Testis (tissue), 2 donors: ENCODE measurements around the gene MAGEL2.

ENCODE experiments used
- POLR2A ChIP-seq: fragments of 450-650 bp; IDR thresholded peaks from one replicate; pipeline ENCODE4 v1.6.1; 2017; ENCODE audit warnings: antibody characterized with exemption, mild to moderate bottlenecking, moderate library complexity
- TF ChIP-seq, protein P1 (sequence below), 3 experiments: fragments of 450-650 bp in 2 of 3; fragments of 200-600 bp in 1 of 3; sonication (generic) in 1 of 3; IDR thresholded peaks; one replicate each; pipeline ENCODE4 v1.5.1; 2016 to 2019; ENCODE audit warnings: antibody characterized with exemption in 3 of 3, mild to moderate bottlenecking in 2 of 3, moderate library complexity in 1 of 3

DNA sequence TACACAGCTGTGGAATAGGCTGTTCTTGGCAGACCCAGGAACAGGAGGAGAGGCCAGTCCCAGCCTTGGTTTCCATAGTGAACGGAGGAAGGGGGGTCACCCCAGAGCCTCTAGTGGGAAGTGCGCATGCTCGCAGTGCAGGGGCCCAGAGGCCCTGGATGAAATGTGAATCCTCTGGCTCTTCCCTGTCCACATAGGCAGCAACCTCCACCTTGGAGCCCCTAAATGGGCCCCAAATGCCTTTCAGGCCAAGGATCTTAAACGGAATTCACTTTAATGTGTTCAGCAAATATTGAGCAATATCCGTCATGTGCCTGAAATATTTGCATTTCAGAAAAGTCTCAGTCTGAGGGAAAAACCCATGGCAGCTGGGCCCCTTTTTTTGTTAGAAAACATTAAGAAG, 42.8 kb upstream of the MAGEL2 start:
- TF ChIP-seq, protein P1, sequence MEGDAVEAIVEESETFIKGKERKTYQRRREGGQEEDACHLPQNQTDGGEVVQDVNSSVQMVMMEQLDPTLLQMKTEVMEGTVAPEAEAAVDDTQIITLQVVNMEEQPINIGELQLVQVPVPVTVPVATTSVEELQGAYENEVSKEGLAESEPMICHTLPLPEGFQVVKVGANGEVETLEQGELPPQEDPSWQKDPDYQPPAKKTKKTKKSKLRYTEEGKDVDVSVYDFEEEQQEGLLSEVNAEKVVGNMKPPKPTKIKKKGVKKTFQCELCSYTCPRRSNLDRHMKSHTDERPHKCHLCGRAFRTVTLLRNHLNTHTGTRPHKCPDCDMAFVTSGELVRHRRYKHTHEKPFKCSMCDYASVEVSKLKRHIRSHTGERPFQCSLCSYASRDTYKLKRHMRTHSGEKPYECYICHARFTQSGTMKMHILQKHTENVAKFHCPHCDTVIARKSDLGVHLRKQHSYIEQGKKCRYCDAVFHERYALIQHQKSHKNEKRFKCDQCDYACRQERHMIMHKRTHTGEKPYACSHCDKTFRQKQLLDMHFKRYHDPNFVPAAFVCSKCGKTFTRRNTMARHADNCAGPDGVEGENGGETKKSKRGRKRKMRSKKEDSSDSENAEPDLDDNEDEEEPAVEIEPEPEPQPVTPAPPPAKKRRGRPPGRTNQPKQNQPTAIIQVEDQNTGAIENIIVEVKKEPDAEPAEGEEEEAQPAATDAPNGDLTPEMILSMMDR (IDR thresholded peaks at IDR 0.05) = no peak
- no peak for TF ChIP-seq POLR2A
